WTC11 (cell line): ENCODE measurements around the gene CRTAP. TPM values are rescaled to one million over a fixed set of nuclear protein-coding genes. Genes with fewer than 3 reads are reported as not detected.

Experiments
- ATAC-seq: fragments of 200-7000 bp; cut with Tn5 transposase; 2 replicates; pipeline ENCODE4 v1.10.0; 2021; ENCODE audit warnings: mild to moderate bottlenecking, moderate library complexity
- CTCF ChIA-PET: fragments of 300-600 bp; sonication (Branson Sonifier 250); formaldehyde crosslinking; loops from one replicate; lab custom pipeline; 2021; ENCODE audit warnings: antibody characterized with exemption; lab: Charles Lee
- POLR2A ChIA-PET: fragments of 350-600 bp; sonication (Branson Sonifier 250); formaldehyde crosslinking; loops from one replicate; lab custom pipeline; 2021; ENCODE audit warnings: antibody characterized with exemption; lab: Charles Lee
- DNase-seq: peaks from one replicate; pipeline ENCODE4 v3.0.0; 2021; ENCODE audit warnings: low spot score
- H3K27ac Mint-ChIP-seq: 2 replicates; pipeline ENCODE4 v1.8.0; 2021; ENCODE audit warnings: mixed read lengths
- H3K27me3 Mint-ChIP-seq: 2 replicates; pipeline ENCODE4 v1.8.0; 2021; ENCODE audit warnings: low read depth, mild to moderate bottlenecking, moderate library complexity, mixed read lengths
- H3K36me3 Mint-ChIP-seq: 2 replicates; pipeline ENCODE4 v1.8.0; 2021; ENCODE audit warnings: mixed read lengths
- H3K4me1 Mint-ChIP-seq: 2 replicates; pipeline ENCODE4 v1.8.0; 2022; ENCODE audit warnings: mixed read lengths
- H3K4me3 Mint-ChIP-seq: 2 replicates; pipeline ENCODE4 v1.8.0; 2021; ENCODE audit warnings: mild to moderate bottlenecking, moderate library complexity, mixed read lengths
- H3K9me3 Mint-ChIP-seq: 2 replicates; pipeline ENCODE4 v1.8.0; 2021; ENCODE audit warnings: mixed read lengths
- CREB1 ChIP-seq: sonication (generic); formaldehyde crosslinking; IDR thresholded peaks from 2 replicates; pipeline ENCODE4 v1.8.0; 2023; ENCODE audit warnings: mild to moderate bottlenecking, missing genetic modification reagents
- FOXK1 ChIP-seq: sonication (generic); formaldehyde crosslinking; IDR thresholded peaks from 2 replicates; pipeline ENCODE4 v1.8.0; 2022; ENCODE audit warnings: mild to moderate bottlenecking, moderate library complexity, missing genetic modification reagents
- FOXP1 ChIP-seq: sonication (generic); formaldehyde crosslinking; IDR thresholded peaks from 2 replicates; pipeline ENCODE4 v1.8.0; 2022; ENCODE audit warnings: missing genetic modification reagents, mild to moderate bottlenecking, moderate library complexity, borderline replicate concordance
- GRHL2 ChIP-seq: fragments of 250-450 bp; sonication (Bioruptor Pico); IDR thresholded peaks from 2 replicates; pipeline ENCODE4 v1.8.0; 2022; ENCODE audit warnings: mild to moderate bottlenecking, moderate library complexity; ENCODE audit not compliant: insufficient replicate concordance, severe bottlenecking
- KAT7 ChIP-seq: sonication (generic); formaldehyde crosslinking; IDR thresholded peaks from 2 replicates; pipeline ENCODE4 v1.8.1; 2023; ENCODE audit warnings: missing genetic modification reagents, mild to moderate bottlenecking, borderline replicate concordance
- NR2C2 ChIP-seq: sonication (generic); formaldehyde crosslinking; IDR thresholded peaks from 2 replicates; pipeline ENCODE4 v1.8.0; 2022; ENCODE audit warnings: mild to moderate bottlenecking, missing genetic modification reagents
- SMAD4 ChIP-seq: sonication (generic); formaldehyde crosslinking; IDR thresholded peaks from 2 replicates; pipeline ENCODE4 v1.8.0; 2022; ENCODE audit warnings: mild to moderate bottlenecking, missing genetic modification reagents
- ZNF263 ChIP-seq: sonication (generic); formaldehyde crosslinking; IDR thresholded peaks from 2 replicates; pipeline ENCODE4 v1.8.1; 2022; ENCODE audit warnings: low read depth, mild to moderate bottlenecking, moderate library complexity, missing genetic modification reagents
- ZNF423 ChIP-seq: fragments of 250-450 bp; sonication (Bioruptor Pico); IDR thresholded peaks from 2 replicates; pipeline ENCODE4 v2.1.2; 2022; ENCODE audit warnings: mild to moderate bottlenecking, moderate library complexity
- ZNF671 ChIP-seq: fragments of 250-450 bp; sonication (Bioruptor Pico); IDR thresholded peaks from 2 replicates; pipeline ENCODE4 v1.8.0; 2021; ENCODE audit warnings: mild to moderate bottlenecking
- total RNA-seq: library from RNA; stranded (reverse); gene quantifications from 3 replicates; pipeline ENCODE4 v1.2.3, GENCODE V29; 2021
- TF ChIP-seq, protein P1 (sequence below): sonication (generic); formaldehyde crosslinking; IDR thresholded peaks from 2 replicates; pipeline ENCODE4 v1.8.0; 2023; ENCODE audit warnings: missing genetic modification reagents, mild to moderate bottlenecking, borderline replicate concordance
- TF ChIP-seq, protein P2 (sequence below): fragments of 250-450 bp; sonication (Bioruptor Pico); conservative IDR thresholded peaks from 2 replicates; pipeline ENCODE4 v1.9.0; 2021; ENCODE audit warnings: mild to moderate bottlenecking
- TF ChIP-seq, protein P3 (sequence below): sonication (generic); formaldehyde crosslinking; IDR thresholded peaks from 2 replicates; pipeline ENCODE4 v1.8.1; 2023; ENCODE audit warnings: mild to moderate bottlenecking, missing genetic modification reagents, borderline replicate concordance
- TF ChIP-seq, protein P4 (sequence below): sonication (generic); formaldehyde crosslinking; IDR thresholded peaks from 2 replicates; pipeline ENCODE4 v1.8.1; 2022; ENCODE audit warnings: low read depth, mild to moderate bottlenecking, moderate library complexity, missing genetic modification reagents, borderline replicate concordance
- TF ChIP-seq, protein P5 (sequence below): sonication (generic); formaldehyde crosslinking; conservative IDR thresholded peaks from 2 replicates; pipeline ENCODE4 v1.8.1; 2022; ENCODE audit warnings: mild to moderate bottlenecking, missing genetic modification reagents
- TF ChIP-seq, protein P6 (sequence below): fragments of 200-600 bp; IDR thresholded peaks from 2 replicates; pipeline ENCODE4 v1.8.0; 2022; ENCODE audit warnings: antibody characterized with exemption

Gene CRTAP
- total RNA-seq, 1 experiment from 2014 or later: 156 TPM

DNA sequence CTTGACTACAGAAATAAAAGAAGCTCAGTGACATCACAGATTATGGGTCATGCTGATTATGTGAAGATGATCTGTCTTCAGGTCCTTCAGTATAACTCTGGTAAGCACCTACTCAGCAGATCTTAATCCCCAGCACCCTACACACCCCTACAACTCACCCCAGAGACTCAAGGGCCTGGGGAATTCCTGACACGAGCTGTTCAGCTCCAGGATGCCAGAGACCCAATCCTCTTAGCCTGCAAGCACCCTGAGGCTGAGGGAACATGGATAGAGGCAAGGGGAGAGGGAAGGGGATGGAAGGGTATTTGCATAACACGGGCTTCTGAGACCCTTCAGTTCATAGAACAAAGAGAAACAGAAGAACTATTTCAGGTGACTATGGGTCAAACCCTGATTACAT lies 29.9 kb upstream of the CRTAP start (continued):
- TF ChIP-seq, protein P1, sequence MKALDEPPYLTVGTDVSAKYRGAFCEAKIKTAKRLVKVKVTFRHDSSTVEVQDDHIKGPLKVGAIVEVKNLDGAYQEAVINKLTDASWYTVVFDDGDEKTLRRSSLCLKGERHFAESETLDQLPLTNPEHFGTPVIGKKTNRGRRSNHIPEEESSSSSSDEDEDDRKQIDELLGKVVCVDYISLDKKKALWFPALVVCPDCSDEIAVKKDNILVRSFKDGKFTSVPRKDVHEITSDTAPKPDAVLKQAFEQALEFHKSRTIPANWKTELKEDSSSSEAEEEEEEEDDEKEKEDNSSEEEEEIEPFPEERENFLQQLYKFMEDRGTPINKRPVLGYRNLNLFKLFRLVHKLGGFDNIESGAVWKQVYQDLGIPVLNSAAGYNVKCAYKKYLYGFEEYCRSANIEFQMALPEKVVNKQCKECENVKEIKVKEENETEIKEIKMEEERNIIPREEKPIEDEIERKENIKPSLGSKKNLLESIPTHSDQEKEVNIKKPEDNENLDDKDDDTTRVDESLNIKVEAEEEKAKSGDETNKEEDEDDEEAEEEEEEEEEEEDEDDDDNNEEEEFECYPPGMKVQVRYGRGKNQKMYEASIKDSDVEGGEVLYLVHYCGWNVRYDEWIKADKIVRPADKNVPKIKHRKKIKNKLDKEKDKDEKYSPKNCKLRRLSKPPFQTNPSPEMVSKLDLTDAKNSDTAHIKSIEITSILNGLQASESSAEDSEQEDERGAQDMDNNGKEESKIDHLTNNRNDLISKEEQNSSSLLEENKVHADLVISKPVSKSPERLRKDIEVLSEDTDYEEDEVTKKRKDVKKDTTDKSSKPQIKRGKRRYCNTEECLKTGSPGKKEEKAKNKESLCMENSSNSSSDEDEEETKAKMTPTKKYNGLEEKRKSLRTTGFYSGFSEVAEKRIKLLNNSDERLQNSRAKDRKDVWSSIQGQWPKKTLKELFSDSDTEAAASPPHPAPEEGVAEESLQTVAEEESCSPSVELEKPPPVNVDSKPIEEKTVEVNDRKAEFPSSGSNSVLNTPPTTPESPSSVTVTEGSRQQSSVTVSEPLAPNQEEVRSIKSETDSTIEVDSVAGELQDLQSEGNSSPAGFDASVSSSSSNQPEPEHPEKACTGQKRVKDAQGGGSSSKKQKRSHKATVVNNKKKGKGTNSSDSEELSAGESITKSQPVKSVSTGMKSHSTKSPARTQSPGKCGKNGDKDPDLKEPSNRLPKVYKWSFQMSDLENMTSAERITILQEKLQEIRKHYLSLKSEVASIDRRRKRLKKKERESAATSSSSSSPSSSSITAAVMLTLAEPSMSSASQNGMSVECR (CRISPR knock-in tag): no peak
- TF ChIP-seq, protein P2, sequence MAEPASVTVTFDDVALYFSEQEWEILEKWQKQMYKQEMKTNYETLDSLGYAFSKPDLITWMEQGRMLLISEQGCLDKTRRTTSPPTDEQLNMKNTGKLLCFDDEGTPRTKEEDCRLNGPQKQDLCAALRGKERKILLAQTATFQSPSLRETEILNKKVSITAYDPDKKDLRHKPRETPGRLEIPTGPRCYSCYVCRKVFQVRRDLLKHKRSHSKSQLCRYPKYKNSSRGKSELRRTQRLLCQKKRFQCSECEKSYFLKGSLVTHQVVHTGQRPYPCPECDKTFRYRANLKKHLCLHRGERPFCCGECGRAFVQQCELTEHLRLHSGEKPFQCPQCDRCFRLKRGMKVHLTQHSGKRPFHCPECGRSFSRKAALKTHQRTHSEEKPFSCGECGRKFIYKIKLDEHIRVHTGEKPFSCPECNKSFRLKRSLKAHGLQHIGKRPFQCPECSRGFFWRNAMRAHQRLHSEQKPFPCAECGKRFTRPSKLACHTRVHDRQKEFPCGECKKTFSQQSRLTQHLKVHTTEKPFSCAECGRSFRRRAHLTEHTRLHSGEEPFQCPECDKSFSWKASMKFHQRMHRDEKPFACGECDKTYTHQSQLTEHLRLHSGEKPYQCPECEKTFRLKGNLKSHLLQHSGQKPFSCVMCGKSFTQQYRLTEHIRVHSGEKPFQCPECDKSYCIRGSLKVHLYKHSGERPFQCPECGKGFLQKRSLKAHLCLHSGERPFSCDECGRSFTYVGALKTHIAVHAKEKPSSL (CRISPR knock-in tag): no peak
- TF ChIP-seq ZNF423 (CRISPR knock-in tag) (no peak), GRHL2 (CRISPR knock-in tag) (no peak), NR2C2 (CRISPR knock-in tag) (no peak), ZNF263 (CRISPR knock-in tag) (no peak)
- TF ChIP-seq, protein P3, sequence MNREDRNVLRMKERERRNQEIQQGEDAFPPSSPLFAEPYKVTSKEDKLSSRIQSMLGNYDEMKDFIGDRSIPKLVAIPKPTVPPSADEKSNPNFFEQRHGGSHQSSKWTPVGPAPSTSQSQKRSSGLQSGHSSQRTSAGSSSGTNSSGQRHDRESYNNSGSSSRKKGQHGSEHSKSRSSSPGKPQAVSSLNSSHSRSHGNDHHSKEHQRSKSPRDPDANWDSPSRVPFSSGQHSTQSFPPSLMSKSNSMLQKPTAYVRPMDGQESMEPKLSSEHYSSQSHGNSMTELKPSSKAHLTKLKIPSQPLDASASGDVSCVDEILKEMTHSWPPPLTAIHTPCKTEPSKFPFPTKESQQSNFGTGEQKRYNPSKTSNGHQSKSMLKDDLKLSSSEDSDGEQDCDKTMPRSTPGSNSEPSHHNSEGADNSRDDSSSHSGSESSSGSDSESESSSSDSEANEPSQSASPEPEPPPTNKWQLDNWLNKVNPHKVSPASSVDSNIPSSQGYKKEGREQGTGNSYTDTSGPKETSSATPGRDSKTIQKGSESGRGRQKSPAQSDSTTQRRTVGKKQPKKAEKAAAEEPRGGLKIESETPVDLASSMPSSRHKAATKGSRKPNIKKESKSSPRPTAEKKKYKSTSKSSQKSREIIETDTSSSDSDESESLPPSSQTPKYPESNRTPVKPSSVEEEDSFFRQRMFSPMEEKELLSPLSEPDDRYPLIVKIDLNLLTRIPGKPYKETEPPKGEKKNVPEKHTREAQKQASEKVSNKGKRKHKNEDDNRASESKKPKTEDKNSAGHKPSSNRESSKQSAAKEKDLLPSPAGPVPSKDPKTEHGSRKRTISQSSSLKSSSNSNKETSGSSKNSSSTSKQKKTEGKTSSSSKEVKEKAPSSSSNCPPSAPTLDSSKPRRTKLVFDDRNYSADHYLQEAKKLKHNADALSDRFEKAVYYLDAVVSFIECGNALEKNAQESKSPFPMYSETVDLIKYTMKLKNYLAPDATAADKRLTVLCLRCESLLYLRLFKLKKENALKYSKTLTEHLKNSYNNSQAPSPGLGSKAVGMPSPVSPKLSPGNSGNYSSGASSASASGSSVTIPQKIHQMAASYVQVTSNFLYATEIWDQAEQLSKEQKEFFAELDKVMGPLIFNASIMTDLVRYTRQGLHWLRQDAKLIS (CRISPR knock-in tag): no peak
- TF ChIP-seq, protein P4, sequence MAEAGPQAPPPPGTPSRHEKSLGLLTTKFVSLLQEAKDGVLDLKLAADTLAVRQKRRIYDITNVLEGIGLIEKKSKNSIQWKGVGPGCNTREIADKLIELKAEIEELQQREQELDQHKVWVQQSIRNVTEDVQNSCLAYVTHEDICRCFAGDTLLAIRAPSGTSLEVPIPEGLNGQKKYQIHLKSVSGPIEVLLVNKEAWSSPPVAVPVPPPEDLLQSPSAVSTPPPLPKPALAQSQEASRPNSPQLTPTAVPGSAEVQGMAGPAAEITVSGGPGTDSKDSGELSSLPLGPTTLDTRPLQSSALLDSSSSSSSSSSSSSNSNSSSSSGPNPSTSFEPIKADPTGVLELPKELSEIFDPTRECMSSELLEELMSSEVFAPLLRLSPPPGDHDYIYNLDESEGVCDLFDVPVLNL: no peak
- TF ChIP-seq, protein P5, sequence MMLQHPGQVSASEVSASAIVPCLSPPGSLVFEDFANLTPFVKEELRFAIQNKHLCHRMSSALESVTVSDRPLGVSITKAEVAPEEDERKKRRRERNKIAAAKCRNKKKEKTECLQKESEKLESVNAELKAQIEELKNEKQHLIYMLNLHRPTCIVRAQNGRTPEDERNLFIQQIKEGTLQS (CRISPR knock-in tag): no peak

DNA sequence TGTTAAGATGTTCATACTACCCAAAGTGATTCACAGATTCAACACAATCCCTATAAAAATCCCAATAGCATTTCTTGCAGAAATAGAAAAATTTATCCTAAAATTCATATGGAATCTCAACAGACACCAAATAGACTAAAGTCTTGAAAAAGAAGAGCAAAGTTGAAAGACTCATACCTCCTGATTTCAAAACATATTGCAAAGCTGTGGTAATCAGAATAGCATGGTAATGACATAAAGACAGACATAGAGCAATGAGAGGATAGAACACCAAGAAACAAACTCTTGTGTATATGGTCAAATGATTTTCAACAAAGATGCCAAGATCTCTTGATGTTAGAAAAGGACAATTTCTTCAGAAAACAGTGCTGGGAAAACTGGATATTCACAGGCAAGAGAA lies 25.1 kb upstream of the CRTAP start:
- H3K4me3 Mint-ChIP-seq: no peak overlapping the region
- peaks cover 5% of the 10 kb centered on the region for H3K4me1 Mint-ChIP-seq
- DNase-seq: no peak
- H3K9me3 Mint-ChIP-seq: no peaks in the 10 kb centered on the region
- CTCF ChIA-PET: interaction anchor here (1.6 kb wide), 1 partner anchor 15 kb away, joined by 4 read pairs; no protein-coding TSS in a partner anchor
- peaks cover 14% of the 10 kb centered on the region for H3K36me3 Mint-ChIP-seq
- H3K27me3 Mint-ChIP-seq: no peaks in the 10 kb centered on the region
- TF ChIP-seq, protein P6, sequence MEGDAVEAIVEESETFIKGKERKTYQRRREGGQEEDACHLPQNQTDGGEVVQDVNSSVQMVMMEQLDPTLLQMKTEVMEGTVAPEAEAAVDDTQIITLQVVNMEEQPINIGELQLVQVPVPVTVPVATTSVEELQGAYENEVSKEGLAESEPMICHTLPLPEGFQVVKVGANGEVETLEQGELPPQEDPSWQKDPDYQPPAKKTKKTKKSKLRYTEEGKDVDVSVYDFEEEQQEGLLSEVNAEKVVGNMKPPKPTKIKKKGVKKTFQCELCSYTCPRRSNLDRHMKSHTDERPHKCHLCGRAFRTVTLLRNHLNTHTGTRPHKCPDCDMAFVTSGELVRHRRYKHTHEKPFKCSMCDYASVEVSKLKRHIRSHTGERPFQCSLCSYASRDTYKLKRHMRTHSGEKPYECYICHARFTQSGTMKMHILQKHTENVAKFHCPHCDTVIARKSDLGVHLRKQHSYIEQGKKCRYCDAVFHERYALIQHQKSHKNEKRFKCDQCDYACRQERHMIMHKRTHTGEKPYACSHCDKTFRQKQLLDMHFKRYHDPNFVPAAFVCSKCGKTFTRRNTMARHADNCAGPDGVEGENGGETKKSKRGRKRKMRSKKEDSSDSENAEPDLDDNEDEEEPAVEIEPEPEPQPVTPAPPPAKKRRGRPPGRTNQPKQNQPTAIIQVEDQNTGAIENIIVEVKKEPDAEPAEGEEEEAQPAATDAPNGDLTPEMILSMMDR: no peak
- no peak for TF ChIP-seq FOXK1 (CRISPR knock-in tag)
- no peak for TF ChIP-seq SMAD4
- no peak for TF ChIP-seq KAT7 (CRISPR knock-in tag)
- TF ChIP-seq, protein P4: no peak
- TF ChIP-seq ZNF671: no peak
- no peak for TF ChIP-seq FOXP1 (CRISPR knock-in tag)
- no peak for TF ChIP-seq CREB1 (CRISPR knock-in tag)
- TF ChIP-seq, all 79 proteins: peak for 0
- POLR2A ChIA-PET: no interaction called here
- ATAC-seq: no peak
- H3K27ac Mint-ChIP-seq: no peak overlapping the region
